ENCODE data around the gene LARP1. TPM values are rescaled to one million over a fixed set of nuclear protein-coding genes. Genes with fewer than 3 reads are reported as not detected.

The LARP1 gene
- total and polyA plus RNA-seq, 2 donors (not counting 1 experiment from before 2014, with no cell fraction given) = 59.6 to 150 TPM

GRCh38 chr5:154741415-154741814 is 13.8 kb upstream of the LARP1 start:
- no peak for ATAC-seq (ENCODE audit: low read depth)
- Histone ChIP-seq H2AFZ (ENCODE audit: insufficient read depth, low read depth, low read length, poor library complexity, severe bottlenecking) (no peak overlapping the region), H3K4me1 (ENCODE audit: control insufficient read depth in 2 of 2, insufficient read depth in 2 of 2, low read length in 2 of 2) (no peaks in the 10 kb centered on the region), H3K36me3 (replicated peaks in 1 of 2; ENCODE audit: control extremely low read depth in 1 of 2, control insufficient read depth in 1 of 2, extremely low read depth in 1 of 2, insufficient read depth in 2 of 2, low read length in 1 of 2) (no peaks in the 10 kb centered on the region), H3K79me2 (ENCODE audit: control insufficient read depth, insufficient read depth, low read length) (no peaks in the 10 kb centered on the region), H3K9me3 (ENCODE audit: control extremely low read depth in 1 of 3, control insufficient read depth in 2 of 3, insufficient read depth in 1 of 3, low read length in 2 of 3) (no peaks in the 10 kb centered on the region), H4K20me1 (ENCODE audit: control insufficient read depth, insufficient read depth, low read length, poor library complexity, severe bottlenecking) (no peaks in the 10 kb centered on the region), H3K27ac (ENCODE audit: low read length in 2 of 2) (no peak overlapping the region), H3K27me3 (replicated peaks in 1 of 4; ENCODE audit: control extremely low read depth in 1 of 4, control insufficient read depth in 3 of 4, insufficient read depth in 4 of 4, low read length in 3 of 4) (no peaks in the 10 kb centered on the region), H3K4me3 (ENCODE audit: control extremely low read depth in 1 of 5, extremely low read depth in 1 of 5, insufficient read depth in 1 of 5, low read depth in 2 of 5, low read length in 4 of 5) (no peak overlapping the region), H3K9ac (ENCODE audit: low read length) (no peak overlapping the region), H3K4me2 (replicated peaks; ENCODE audit: low read depth, low read length, poor library complexity, severe bottlenecking) (no peak overlapping the region)
- ChIA-PET CTCF (no interaction called here), POLR2A (no interaction called here)
- H3K4me3 Mint-ChIP-seq = no peak overlapping the region
- H3K4me1 Mint-ChIP-seq = no peaks in the 10 kb centered on the region
- H3K27me3 Mint-ChIP-seq = no peaks in the 10 kb centered on the region
- TF ChIP-seq EZH2 (IDR thresholded peaks at IDR 0.05; ENCODE audit: borderline replicate concordance, insufficient read depth, low read depth, low read length, poor library complexity, severe bottlenecking) (no peak), CTCF (IDR thresholded peaks at IDR 0.05) (no peak)
- no peak for DNase-seq
- H3K27ac Mint-ChIP-seq = no peak overlapping the region
- no peaks in the 10 kb centered on the region for H3K9me3 Mint-ChIP-seq (ENCODE audit: insufficient read depth)
- intact Hi-C loops (cut with micrococcal nuclease) = no loop called here
- 87% methylated on average over 4 of the region's 4 CpGs for WGBS (ENCODE audit: insufficient coverage)

GRCh38 chr5:154743812-154744211 is 11.4 kb upstream of the LARP1 start:
- H4K20me1 ChIP-seq (ENCODE audit: control insufficient read depth, insufficient read depth, low read length, poor library complexity, severe bottlenecking) = no peaks in the 10 kb centered on the region
- Mint-ChIP-seq H3K27ac (no peak overlapping the region), H3K4me1 (no peaks in the 10 kb centered on the region), H3K27me3 (no peaks in the 10 kb centered on the region), H3K9me3 (ENCODE audit: insufficient read depth) (no peaks in the 10 kb centered on the region), H3K4me3 (no peak overlapping the region)
- H3K36me3 ChIP-seq (replicated peaks in 1 of 2; ENCODE audit: control extremely low read depth in 1 of 2, control insufficient read depth in 1 of 2, extremely low read depth in 1 of 2, insufficient read depth in 2 of 2, low read length in 1 of 2) = no peaks in the 10 kb centered on the region
- H3K27me3 ChIP-seq (replicated peaks in 1 of 4; ENCODE audit: control extremely low read depth in 1 of 4, control insufficient read depth in 3 of 4, insufficient read depth in 4 of 4, low read length in 3 of 4) = no peaks in the 10 kb centered on the region
- CTCF ChIA-PET = no interaction called here
- WGBS (ENCODE audit: insufficient coverage) = 97% methylated on average over 5 of the region's 7 CpGs
- no peaks in the 10 kb centered on the region for H3K79me2 ChIP-seq (ENCODE audit: control insufficient read depth, insufficient read depth, low read length)
- H3K9ac ChIP-seq (ENCODE audit: low read length) = no peak overlapping the region
- POLR2A ChIA-PET = no interaction called here
- H3K9me3 ChIP-seq (ENCODE audit: control extremely low read depth in 1 of 3, control insufficient read depth in 2 of 3, insufficient read depth in 1 of 3, low read length in 2 of 3) = no peaks in the 10 kb centered on the region
- H3K27ac ChIP-seq (ENCODE audit: low read length in 2 of 2) = no peak overlapping the region
- no peak overlapping the region for H3K4me3 ChIP-seq (ENCODE audit: control extremely low read depth in 1 of 5, extremely low read depth in 1 of 5, insufficient read depth in 1 of 5, low read depth in 2 of 5, low read length in 4 of 5)
- no peak overlapping the region for H2AFZ ChIP-seq (ENCODE audit: insufficient read depth, low read depth, low read length, poor library complexity, severe bottlenecking)
- no peak overlapping the region for H3K4me2 ChIP-seq (replicated peaks; ENCODE audit: low read depth, low read length, poor library complexity, severe bottlenecking)
- TF ChIP-seq EZH2 (IDR thresholded peaks at IDR 0.05; ENCODE audit: borderline replicate concordance, insufficient read depth, low read depth, low read length, poor library complexity, severe bottlenecking) (no peak), CTCF (IDR thresholded peaks at IDR 0.05) (no peak)
- DNase-seq = no peak
- no peak for ATAC-seq (ENCODE audit: low read depth)
- intact Hi-C loops (cut with micrococcal nuclease) = no loop called here
- no peaks in the 10 kb centered on the region for H3K4me1 ChIP-seq (ENCODE audit: control insufficient read depth in 2 of 2, insufficient read depth in 2 of 2, low read length in 2 of 2)
